ENCODE measurements around the gene FUCA1. TPM values are rescaled to one million over a fixed set of nuclear protein-coding genes. Genes with fewer than 3 reads are reported as not detected.

FUCA1 gene
- total and polyA plus RNA-seq, 2 of the 4 experiments (the other 2 are of a cell fraction): 2.9 to 3.5 TPM

DNA sequence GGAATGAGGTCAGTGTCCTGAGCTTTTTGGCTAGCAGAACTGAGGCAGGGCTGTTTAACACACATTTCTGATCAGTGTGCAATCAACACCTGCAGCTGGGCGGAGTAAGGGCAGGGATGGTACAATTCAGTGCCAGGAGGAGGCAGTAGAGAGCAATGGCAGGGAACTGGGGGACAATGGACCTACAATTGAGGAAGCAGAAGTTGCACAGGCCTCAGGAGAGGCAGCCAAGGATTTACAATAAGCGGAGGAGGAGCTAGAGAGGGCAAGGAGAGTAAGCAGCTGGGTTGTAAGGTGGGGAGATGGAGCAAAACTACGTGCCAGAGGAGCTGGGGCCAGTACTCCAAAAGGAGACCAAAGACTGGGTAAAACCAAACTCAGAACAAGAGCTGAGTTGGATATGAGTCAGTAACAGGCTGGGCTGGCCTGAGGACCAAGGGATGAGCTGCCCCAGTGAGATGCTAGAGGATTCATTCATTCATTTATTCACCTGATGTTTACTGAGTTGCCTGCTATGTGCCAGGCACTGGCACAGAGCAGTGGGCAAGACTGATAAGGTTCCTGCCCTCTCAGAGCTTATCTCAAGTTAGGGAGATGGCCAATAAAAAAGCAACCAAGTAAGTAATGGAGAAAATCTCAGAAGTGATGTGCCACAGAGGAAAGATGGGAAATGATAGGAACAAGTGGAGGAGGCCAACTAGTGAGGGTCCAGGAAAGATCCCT is 57.1 kb downstream of the FUCA1 start:
- dilution Hi-C loops (cut with HindIII; ENCODE audit: low sequenced_read_pairs, unreplicated experiment): no loop called here
- in situ Hi-C loops (cut with MboI; ENCODE audit: low sequenced_read_pairs): no loop called here
- intact Hi-C loops (cut with micrococcal nuclease): no loop called here
- no peak overlapping the region for H3K4ac ChIP-seq (ENCODE audit: low read depth, low read length)
- H3K56ac ChIP-seq (ENCODE audit: extremely low read depth, insufficient read depth, low read length): no peak overlapping the region
- BruUV-seq (replicated peaks): no TSS peak
- no peak overlapping the region for H2AK9ac ChIP-seq (replicated peaks; ENCODE audit: low read depth, low read length, poor library complexity)
- peak; percentile 64 for ATAC-seq (ENCODE audit: low read depth)
- no peaks in the 10 kb centered on the region for H3K4me1 ChIP-seq (ENCODE audit: control insufficient read depth, insufficient read depth, low read length)
- H2AK5ac ChIP-seq (ENCODE audit: low read depth, low read length): no peak overlapping the region; the same call in 1 of the 2 replicates
- WGBS, 2 experiments (ENCODE audit: extremely low coverage in 2 of 2, insufficient read length in 1 of 2): no CpG with 5 or more reads among the region's 3 CpGs
- H2AFZ ChIP-seq (replicated peaks; ENCODE audit: low read length, poor library complexity): peak overlapping the region; percentile 41
- no peaks in the 10 kb centered on the region for H3K27me3 ChIP-seq (ENCODE audit: control insufficient read depth, insufficient read depth, low read length)
- no peak overlapping the region for H4K8ac ChIP-seq (ENCODE audit: low read depth in 2 of 2, low read length in 2 of 2)
- H3K79me1 ChIP-seq (ENCODE audit: low read depth in 1 of 2, low read length in 2 of 2): no peaks in the 10 kb centered on the region
- H3K36me3 ChIP-seq (ENCODE audit: control insufficient read depth, insufficient read depth, low read length): peaks cover 43% of the 10 kb centered on the region
- no peak overlapping the region for H3K23ac ChIP-seq (ENCODE audit: low read depth, low read length)
- H4K5ac ChIP-seq (ENCODE audit: low read depth, low read length): no peak overlapping the region
- no peak overlapping the region for H2BK20ac ChIP-seq (ENCODE audit: low read depth, low read length)
- TF ChIP-seq, protein P1, sequence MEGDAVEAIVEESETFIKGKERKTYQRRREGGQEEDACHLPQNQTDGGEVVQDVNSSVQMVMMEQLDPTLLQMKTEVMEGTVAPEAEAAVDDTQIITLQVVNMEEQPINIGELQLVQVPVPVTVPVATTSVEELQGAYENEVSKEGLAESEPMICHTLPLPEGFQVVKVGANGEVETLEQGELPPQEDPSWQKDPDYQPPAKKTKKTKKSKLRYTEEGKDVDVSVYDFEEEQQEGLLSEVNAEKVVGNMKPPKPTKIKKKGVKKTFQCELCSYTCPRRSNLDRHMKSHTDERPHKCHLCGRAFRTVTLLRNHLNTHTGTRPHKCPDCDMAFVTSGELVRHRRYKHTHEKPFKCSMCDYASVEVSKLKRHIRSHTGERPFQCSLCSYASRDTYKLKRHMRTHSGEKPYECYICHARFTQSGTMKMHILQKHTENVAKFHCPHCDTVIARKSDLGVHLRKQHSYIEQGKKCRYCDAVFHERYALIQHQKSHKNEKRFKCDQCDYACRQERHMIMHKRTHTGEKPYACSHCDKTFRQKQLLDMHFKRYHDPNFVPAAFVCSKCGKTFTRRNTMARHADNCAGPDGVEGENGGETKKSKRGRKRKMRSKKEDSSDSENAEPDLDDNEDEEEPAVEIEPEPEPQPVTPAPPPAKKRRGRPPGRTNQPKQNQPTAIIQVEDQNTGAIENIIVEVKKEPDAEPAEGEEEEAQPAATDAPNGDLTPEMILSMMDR (conservative IDR thresholded peaks at IDR 0.05; ENCODE audit: low read depth, low read length): peak; percentile 55
- peak; percentile 49; the same call in 1 of the 2 replicates for TF ChIP-seq SMC3 (IDR thresholded peaks at IDR 0.05; ENCODE audit: low read depth, low read length)
- TF ChIP-seq FOS (IDR thresholded peaks at IDR 0.05; ENCODE audit: low read depth, low read length): no peak
- peak; percentile 53 for TF ChIP-seq RAD21 (IDR thresholded peaks at IDR 0.05; ENCODE audit: low read length)
- TF ChIP-seq, protein P2, sequence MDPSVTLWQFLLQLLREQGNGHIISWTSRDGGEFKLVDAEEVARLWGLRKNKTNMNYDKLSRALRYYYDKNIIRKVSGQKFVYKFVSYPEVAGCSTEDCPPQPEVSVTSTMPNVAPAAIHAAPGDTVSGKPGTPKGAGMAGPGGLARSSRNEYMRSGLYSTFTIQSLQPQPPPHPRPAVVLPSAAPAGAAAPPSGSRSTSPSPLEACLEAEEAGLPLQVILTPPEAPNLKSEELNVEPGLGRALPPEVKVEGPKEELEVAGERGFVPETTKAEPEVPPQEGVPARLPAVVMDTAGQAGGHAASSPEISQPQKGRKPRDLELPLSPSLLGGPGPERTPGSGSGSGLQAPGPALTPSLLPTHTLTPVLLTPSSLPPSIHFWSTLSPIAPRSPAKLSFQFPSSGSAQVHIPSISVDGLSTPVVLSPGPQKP (IDR thresholded peaks at IDR 0.05; ENCODE audit: borderline replicate concordance, low read depth, low read length): no peak
- no peak for TF ChIP-seq MAZ (IDR thresholded peaks at IDR 0.05; ENCODE audit: borderline replicate concordance, low read depth, low read length)
- no peaks in the 10 kb centered on the region for H3K9me3 ChIP-seq (ENCODE audit: control insufficient read depth, insufficient read depth, low read length)
- peaks cover 5% of the 10 kb centered on the region; the same call in 1 of the 2 replicates for H3K9me1 ChIP-seq (ENCODE audit: insufficient read depth, low read length)
- H4K20me1 ChIP-seq (ENCODE audit: insufficient read depth, low read length): no peaks in the 10 kb centered on the region
- H2BK120ac ChIP-seq (ENCODE audit: low read depth, low read length): no peak overlapping the region
- no peak overlapping the region for H3K14ac ChIP-seq (replicated peaks; ENCODE audit: low read depth, low read length)
- H3K18ac ChIP-seq (ENCODE audit: low read depth, low read length): no peak overlapping the region
- ChIA-PET POLR2A (ENCODE audit: unreplicated experiment) (no interaction called here), CTCF (interaction anchor here (0.5 to 2.0 kb wide), 8 partner anchors 8 to 223 kb away, joined by 3 to 7 read pairs (median 3); no protein-coding TSS in a partner anchor)
- H3K4me2 ChIP-seq (ENCODE audit: low read depth, low read length): no peak overlapping the region
- peak; percentile 16 for DNase-seq
- no peak overlapping the region for H3K9ac ChIP-seq (ENCODE audit: low read depth, low read length)
- H2BK15ac ChIP-seq (ENCODE audit: low read depth, low read length): no peak overlapping the region
- H3K27ac ChIP-seq (ENCODE audit: insufficient read depth, low read length): no peak overlapping the region
- no peak overlapping the region for H4K91ac ChIP-seq (ENCODE audit: insufficient read depth, low read depth, low read length)
- no peak overlapping the region for H2BK5ac ChIP-seq (ENCODE audit: low read depth, low read length, poor library complexity, severe bottlenecking)
- no peak overlapping the region for H3K4me3 ChIP-seq (ENCODE audit: insufficient read depth, low read depth, low read length)
